ENCODE results near the gene SEMG2. TPM values are rescaled to one million over a fixed set of nuclear protein-coding genes. Genes with fewer than 3 reads are reported as not detected.

The SEMG2 gene
- total and polyA plus RNA-seq, 9 of the 15 experiments (the other 6 are each of a cell fraction or from before 2014, with no cell fraction given), result not detected

GRCh38 chr20:45189861-45190260 lies 31.3 kb upstream of the SEMG2 start:
- Histone ChIP-seq H3K79me2 (ENCODE audit: control insufficient read depth, insufficient read depth, low read length) (no peaks in the 10 kb centered on the region), H2AFZ (ENCODE audit: low read depth, low read length) (no peak overlapping the region), H3K9me3 (replicated peaks; ENCODE audit: control insufficient read depth, insufficient read depth, low read depth, low read length) (no peaks in the 10 kb centered on the region), H3K4me1 (replicated peaks in 1 of 2; ENCODE audit: control insufficient read depth in 2 of 2, insufficient read depth in 2 of 2, low read length in 2 of 2) (no peaks in the 10 kb centered on the region), H3K9me1 (ENCODE audit: control insufficient read depth, insufficient read depth, low read length) (no peaks in the 10 kb centered on the region), H4K20me1 (replicated peaks; ENCODE audit: control insufficient read depth, insufficient read depth, low read length) (no peaks in the 10 kb centered on the region), H3K9ac (ENCODE audit: insufficient read depth in 1 of 2, low read depth in 2 of 2, low read length in 2 of 2) (no peak overlapping the region), H3K4me3 (no peak overlapping the region), H3K36me3 (ENCODE audit: control insufficient read depth, insufficient read depth, low read length) (no peaks in the 10 kb centered on the region), H3K27ac (ENCODE audit: extremely low read depth, low read depth, low read length) (no peak overlapping the region), H3K27me3 (ENCODE audit: control insufficient read depth in 2 of 2, insufficient read depth in 2 of 2, low read length in 2 of 2) (peaks cover 0 to 2% of the 10 kb centered on the region in 2 experiments; a peak in 2 of 5 replicates), H3K4me2 (ENCODE audit: insufficient read depth, low read length) (no peak overlapping the region)
- no peak for DNase-seq (ENCODE audit: extremely low read depth in 1 of 4, low spot score in 3 of 4)
- CTCF ChIA-PET (ENCODE audit: low intra/inter-chr PET ratio), result interaction anchor here (0.5 kb wide), 1 partner anchor 1830 kb away, joined by 5 read pairs; no protein-coding TSS in a partner anchor
- BruUV-seq (replicated peaks), result no TSS peak
- in situ Hi-C loops (cut with MboI), result no loop called here
- POLR2A ChIA-PET, result interaction anchor here (0.7 kb wide), 1 partner anchor 342 kb away, joined by 3 read pairs; no protein-coding TSS in a partner anchor
- intact Hi-C loops (cut with micrococcal nuclease), result no loop called here
- ATAC-seq, result no peak
- FAIRE-seq, result no peak
- TF ChIP-seq OTX1 (CRISPR knock-in tag; IDR thresholded peaks at IDR 0.05), result no peak
- TF ChIP-seq, protein P1, sequence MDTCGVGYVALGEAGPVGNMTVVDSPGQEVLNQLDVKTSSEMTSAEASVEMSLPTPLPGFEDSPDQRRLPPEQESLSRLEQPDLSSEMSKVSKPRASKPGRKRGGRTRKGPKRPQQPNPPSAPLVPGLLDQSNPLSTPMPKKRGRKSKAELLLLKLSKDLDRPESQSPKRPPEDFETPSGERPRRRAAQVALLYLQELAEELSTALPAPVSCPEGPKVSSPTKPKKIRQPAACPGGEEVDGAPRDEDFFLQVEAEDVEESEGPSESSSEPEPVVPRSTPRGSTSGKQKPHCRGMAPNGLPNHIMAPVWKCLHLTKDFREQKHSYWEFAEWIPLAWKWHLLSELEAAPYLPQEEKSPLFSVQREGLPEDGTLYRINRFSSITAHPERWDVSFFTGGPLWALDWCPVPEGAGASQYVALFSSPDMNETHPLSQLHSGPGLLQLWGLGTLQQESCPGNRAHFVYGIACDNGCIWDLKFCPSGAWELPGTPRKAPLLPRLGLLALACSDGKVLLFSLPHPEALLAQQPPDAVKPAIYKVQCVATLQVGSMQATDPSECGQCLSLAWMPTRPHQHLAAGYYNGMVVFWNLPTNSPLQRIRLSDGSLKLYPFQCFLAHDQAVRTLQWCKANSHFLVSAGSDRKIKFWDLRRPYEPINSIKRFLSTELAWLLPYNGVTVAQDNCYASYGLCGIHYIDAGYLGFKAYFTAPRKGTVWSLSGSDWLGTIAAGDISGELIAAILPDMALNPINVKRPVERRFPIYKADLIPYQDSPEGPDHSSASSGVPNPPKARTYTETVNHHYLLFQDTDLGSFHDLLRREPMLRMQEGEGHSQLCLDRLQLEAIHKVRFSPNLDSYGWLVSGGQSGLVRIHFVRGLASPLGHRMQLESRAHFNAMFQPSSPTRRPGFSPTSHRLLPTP (IDR thresholded peaks at IDR 0.05; ENCODE audit: borderline replicate concordance, extremely low read depth, insufficient read length), result no peak
- WGBS (ENCODE audit: insufficient coverage, low coverage, missing lambda C conversion rate), result 0% methylated on average over 3 of the region's 3 CpGs
